Cerebellar cortex (tissue), 1 donor: Measurements from ENCODE around the gene CTSD.
"Not testable (repeated sequence)": the region's sequence is repeated elsewhere in the genome, so short reads cannot be mapped to it uniquely, and the experiment has no call there.

Source experiments
- DNase-seq: peaks from one replicate; pipeline ENCODE4 v3.0.0-alpha.2; 2015; ENCODE audit warnings: low spot score

CTSD gene

DNA sequence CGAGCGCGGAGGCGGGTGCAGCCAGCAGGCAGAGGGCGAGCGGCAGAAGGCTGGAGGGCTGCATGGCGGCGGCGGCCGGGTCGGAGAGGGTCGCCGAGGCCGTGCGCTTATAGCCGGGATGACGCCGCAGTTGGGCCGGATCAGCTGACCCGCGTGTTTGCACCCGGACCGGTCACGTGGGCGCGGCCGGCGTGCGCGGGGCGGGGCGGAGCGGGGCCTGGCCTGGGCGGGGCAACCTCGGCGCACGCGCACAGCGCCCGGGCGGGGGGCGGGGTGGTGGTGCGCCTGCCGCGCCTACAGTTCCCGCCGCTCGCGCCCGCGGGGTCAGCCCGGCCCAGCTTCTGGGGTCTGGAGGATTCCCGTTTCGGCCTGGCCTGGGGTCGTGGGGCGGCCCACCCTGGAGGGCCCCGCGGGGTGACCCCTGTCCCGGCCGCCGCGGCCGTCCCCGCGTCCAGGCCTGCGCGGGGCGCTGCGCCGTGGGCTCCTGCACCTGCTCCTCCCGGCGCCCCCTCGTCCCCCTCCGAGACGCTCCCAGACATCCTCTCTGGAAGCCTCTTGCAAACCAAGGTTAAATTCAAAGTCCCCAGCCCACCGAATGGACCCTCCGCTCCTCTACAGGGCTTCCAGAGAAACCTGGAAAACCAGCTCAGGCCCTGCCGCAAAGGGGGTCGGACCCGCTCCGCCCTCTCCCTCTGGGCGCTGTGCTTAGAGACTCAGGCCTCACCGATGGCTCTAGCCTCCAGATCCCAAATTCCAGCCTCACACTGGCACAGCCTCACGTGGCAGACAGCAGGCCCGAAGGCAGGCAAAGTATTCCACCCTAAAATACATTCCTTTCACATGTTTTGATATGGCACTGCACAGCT, at the start of gene CTSD:
Gene CTSD, minus strand, starts transcription at position 132 of the 866 bp plus-strand sequence. Its CDS starts 68 bp downstream, at position 64.
- DNase-seq, result peak; percentile 80

- not testable (repeated sequence) for DNase-seq
Measured at GRCh38 chr11:1813356-1813755, 49.6 kb upstream of the CTSD start.

DNA sequence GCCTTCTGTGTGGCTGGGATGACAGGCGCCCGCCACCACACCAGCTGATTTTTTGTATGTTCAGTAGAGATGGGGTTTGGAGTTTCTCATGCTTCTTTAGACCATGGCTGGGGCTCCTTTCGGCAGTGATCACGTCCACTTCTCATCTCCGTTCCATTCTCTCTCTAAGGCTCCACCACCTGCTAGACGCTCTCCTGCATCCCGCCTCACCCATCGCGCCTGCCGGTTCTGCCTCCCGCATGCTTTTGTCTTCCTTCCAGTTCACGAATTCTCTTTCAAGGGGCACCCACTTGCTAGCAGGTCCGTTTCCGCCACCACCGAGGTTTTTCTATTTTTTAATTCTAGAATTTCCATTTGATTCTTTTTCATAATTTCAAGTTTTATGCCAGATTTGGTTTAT, 49.1 kb upstream of the CTSD start:
- DNase-seq, result no peak

DNA sequence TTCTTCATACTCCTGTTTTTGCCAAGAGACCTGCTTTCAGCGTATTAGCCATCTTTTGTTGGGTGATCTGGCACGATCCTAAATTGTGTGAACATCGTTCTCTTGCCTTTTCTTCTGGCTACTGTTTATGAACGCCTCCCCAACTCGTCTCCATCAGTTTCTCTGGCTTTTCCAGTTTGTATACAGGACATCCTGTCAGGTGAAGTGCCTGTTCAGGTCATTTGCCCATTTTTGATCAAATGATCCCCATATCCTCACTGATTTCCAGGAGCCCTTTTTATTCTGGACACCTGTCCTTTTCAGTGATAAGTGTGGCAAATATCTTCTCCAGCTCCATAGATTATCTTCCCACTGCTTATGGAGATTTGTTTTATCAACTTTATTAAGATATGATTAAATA, 48.5 kb upstream of the CTSD start:
- no peak for DNase-seq

DNA sequence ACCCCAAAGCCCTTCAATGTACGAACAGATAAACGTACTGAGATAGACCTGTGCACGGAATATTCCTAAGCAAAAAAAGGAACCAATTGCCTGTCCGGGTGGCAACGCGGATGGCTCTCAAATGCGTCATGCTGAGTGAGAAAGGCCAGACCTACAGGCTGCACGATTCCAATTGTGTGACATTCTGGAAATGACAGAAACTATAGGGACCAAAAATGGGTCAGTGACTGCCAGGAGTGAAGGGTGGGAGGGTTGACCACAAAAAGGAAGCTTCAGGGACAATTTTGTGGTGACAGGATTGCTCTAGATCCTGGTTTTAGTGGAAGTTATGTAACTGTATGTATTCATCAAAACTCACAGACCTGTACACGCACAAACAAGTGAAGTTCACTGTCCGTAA, 47.0 kb upstream of the CTSD start:
- DNase-seq, result no peak

DNA sequence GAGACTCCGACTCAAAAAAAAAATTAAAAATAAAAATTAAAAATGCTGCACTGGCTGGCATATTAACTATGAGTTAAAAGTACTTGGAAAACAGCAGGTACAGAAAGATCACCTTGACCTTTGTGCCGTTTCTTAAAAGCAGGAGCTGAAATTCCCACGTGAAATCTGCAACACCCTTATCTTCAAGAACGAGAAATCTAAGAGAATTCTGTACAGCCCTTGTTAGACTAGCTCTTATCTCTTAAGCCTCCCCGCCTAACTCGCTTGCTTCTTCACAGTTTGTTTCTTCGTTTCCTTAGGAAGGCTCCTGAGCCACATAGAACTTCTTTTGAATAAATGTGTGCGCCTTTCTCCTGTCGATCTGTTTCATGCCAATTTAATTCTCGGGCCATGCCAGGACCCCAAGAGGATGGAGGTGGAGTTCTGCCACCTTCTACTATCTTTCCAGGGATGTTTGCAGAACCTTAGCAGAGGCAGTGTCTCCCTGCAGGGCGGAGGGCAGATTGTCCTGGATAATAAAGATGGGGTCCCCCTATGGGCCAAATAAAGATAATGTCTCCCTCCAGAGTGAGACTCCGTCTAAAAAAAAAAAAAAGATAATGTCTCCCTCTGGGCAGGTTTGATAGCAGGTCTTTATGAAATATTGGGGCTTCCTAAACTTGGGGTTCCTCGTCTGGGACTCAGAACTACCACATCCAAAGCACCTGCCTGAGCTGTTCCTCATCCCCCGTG, 43.7 kb upstream of the CTSD start:
- no peak for DNase-seq

GRCh38 chr11:1805525-1805924, 41.8 kb upstream of the CTSD start:
- no peak for DNase-seq

- DNase-seq, result not testable (repeated sequence)
Measured at GRCh38 chr11:1803835-1804519, 40.2 kb upstream of the CTSD start.

GRCh38 chr11:1803246-1803645, 39.5 kb upstream of the CTSD start:
- no peak for DNase-seq

GRCh38 chr11:1797391-1798125, 33.8 kb upstream of the CTSD start:
- no peak for DNase-seq

DNA sequence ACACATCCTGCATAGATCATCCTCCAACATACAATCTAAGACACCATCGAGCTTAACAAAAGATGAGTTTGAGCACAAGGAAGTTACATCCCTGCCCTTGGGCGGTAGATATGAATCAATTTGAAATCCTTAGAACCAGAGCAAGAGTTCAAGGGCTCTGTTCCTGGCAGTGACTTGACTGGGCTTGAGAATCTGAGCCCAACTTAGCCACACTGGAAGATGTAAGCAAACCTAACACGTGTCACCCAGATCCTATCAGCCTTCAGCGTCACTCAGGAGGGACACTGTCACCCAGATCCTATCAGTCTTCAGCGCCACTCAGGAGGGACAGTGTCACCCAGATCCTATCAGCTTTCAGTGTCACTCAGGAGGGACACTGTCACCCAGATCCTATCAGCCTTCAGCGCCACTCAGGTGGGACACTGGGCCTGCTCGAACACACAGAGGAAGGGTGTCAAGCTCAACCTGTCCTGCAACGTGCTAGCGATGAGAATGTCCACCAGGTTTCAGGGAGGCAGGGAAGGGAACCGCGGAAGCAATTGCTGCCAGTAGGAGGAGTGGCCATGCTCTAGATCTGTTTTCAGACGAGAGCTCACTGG, 32.8 kb upstream of the CTSD start:
- no peak for DNase-seq

DNA sequence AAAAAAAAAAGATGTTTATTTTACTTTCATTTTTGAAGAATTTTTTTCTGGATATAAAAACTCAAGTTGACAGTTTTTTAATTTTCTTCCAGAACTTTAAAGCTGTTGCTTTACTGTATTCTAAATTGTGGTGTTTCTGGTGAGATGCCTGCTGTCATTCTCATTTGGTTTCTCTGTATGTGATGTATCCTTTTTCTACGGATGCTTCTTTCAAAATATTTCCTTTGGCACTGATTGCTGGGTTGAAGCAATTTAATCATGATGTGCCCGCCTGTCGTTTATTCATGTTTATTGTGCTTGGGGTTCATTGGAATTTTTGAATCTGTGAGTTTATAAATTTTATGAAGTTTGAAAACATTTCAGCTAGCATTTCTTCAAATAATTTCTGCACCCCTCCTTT, 29.4 kb upstream of the CTSD start:
- no peak for DNase-seq

DNA sequence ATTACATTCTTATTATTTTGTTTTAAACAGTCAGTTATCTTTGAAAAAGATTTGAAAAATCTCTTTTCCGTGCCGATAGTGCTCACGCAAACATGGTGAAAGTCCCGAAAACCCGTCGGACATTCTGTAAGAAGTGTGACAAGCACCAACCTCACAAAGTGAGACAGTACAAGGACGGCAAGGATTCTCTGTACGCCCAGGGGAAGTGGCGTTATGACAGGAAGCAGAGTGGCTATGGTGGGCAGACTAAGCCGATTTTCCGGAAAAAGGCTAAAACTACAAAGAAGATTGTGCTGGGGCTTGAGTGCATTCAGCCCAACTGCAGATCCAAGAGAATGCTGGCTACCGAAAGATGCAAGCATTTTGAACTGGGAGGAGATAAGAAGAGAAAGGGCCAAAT, 28.7 kb upstream of the CTSD start:
- no peak for DNase-seq

DNA sequence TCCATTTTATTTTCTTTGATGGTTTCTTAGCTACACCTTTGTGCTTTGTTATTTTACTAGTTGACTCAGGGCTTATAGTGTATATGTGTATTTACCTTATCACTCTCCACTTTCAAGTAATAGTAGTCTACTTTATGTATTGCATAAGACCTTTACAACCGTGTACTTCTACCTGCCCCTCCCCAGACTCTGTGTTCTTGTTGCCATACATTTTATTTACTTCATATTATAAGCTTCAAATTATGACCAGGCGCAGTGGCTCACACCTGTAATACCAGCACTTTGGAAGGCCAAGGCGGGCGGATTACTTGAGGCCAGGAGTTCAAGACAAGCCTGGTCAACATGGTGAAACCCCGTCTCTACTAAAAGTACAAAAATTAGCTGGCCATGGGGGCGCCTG, 28.2 kb upstream of the CTSD start:
- DNase-seq, result no peak

GRCh38 chr11:1786466-1786865, 22.7 kb upstream of the CTSD start:
- no peak for DNase-seq

- no peak for DNase-seq
Measured at GRCh38 chr11:1785749-1786413, 22.2 kb upstream of the CTSD start.

DNA sequence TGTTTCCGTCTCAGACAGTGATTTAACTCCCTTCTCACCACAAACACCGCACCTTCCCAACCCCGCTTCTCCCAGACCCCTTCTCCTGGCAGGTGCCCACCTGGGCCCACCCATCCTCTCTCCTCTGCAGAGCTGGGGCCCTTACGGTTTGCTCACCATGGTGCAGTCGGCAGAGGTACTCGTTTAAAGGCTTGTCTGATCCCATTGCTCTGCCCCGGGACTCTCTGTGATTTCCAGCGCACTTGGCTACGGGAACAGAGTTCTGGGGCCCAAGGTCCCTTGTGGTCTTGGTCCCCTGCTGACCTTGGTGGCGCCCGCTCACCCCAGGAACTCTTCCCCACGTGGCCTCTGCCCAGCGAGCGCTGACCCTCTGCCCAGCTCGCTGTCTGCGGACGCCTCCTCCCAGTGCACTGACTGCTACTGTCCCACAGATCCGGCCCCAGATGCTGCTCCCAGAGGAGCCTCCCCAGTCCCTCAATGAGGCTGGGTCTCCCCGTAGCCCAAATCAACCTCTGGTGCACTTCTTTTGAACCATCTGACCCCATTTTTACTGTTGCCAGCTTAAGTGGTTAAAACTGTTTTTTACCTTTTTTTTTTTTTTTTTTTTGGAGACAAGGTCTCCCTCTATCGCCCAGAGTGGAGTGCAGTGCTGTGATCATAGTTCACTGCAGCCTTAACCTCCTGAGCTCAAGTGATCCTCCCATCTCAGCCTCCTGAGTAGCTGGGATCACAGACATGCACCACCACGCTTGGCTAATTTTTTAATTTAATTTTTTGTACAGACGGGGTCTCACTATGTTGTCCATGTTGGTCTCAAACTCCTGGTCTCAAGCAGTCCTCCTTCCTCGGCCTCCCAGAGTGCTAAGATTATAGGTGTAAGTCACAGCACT, 21.3 kb upstream of the CTSD start:
- no peak for DNase-seq

DNA sequence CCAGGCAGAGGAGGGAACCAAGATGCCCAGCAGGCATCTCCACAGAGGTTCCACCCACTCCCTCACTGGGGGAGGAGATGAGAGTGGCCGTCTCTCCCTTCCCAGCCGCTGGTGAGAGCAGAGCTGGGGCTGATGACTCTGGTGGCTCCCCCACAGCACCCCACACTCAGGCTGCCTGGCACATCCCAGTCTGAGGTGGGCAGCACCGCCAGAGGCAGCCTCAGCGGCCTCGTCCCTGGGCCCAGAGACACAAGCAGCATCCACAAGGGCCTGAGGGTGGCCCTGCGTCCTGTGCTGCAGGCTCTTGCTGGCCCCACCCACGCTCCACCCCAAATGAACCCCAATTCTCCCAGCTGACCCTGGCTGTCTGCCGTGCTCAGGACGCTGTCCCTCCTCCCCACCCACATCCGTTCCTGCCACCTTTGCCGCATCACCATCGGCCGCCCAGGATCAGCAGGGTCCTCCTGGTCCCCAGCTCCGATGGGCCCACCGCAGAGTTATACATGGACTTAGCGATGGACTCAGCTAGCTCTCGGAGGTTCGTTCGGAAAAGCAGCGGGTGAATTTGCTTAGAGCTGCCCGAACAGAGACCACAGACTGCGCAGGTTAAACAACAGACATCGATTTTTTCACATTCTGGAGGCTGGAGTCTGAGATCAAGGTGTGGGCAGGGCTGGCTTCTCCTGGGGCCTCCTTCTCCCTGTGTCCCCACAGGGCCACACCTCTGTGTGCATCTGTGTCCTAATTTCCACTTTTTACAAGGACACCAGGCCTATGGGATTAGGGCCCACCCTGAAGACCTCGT, 20.2 kb upstream of the CTSD start:
- DNase-seq, result no peak
